Measurements from ENCODE around the gene OR6A2. TPM values are rescaled to one million over a fixed set of nuclear protein-coding genes. Genes with fewer than 3 reads are reported as not detected.

Gene OR6A2
- total RNA-seq, 1 experiment from 2014 or later, result 0.33 TPM

DNA sequence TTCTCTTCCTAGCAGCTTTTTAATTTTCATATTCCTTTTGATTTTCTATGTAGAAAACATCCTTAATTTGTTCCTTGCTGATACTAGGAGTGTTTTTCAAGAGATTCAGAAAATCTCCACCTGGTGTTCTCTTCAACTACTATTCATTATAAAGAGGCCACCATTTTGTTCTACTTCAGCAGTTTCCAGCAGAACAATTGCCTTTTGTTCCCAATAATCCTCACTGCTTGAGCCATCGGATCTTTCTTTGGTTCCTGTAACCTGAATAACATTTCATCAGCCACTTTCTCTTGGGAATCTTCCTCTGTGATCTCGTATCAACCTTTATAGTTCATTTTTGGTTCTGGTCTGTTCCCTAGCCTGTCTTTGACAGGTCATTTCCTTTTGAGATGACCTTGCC, 44.2 kb upstream of the OR6A2 start:
- no peak for DNase-seq
- no peaks in the 10 kb centered on the region for H3K79me1 ChIP-seq (ENCODE audit: insufficient read depth, low read depth, low read length, poor library complexity, severe bottlenecking)
- H4K5ac ChIP-seq (ENCODE audit: insufficient read length, low read depth, low read length), result no peak overlapping the region
- H3K27ac Mint-ChIP-seq, result peak overlapping the region in 2 of 3 experiments; percentile 80 to 98; a peak in 6 of 7 replicates
- H3K4me1 Mint-ChIP-seq, result peaks cover 23 to 24% of the 10 kb centered on the region in 2 experiments
- WGBS (ENCODE audit: extremely low coverage, insufficient read length, low lambda C conversion rate), result no CpG with 5 or more reads among the region's 2 CpGs
- no peak overlapping the region for H2BK12ac ChIP-seq (ENCODE audit: insufficient read length, low read depth, low read length)
- no peak overlapping the region for H2BK20ac ChIP-seq (ENCODE audit: low read depth, low read length, poor library complexity, severe bottlenecking)
- no peak overlapping the region for H3K56ac ChIP-seq (ENCODE audit: insufficient read length, low read depth, low read length)
- H3K27me3 ChIP-seq (ENCODE audit: insufficient read depth, low read length), result no peaks in the 10 kb centered on the region
- no peak overlapping the region for H3K4ac ChIP-seq (ENCODE audit: low read depth, low read length)
- no peak overlapping the region for H3K4me3 Mint-ChIP-seq
- no peaks in the 10 kb centered on the region for H3K79me2 ChIP-seq (ENCODE audit: insufficient read depth, low read length)
- no peaks in the 10 kb centered on the region for H4K20me1 ChIP-seq (ENCODE audit: control insufficient read depth, insufficient read depth, insufficient read length)
- H3K9me3 ChIP-seq (ENCODE audit: control insufficient read depth, low read depth, low read length), result no peaks in the 10 kb centered on the region
- H2BK15ac ChIP-seq (ENCODE audit: low read depth, low read length), result no peak overlapping the region
- no peak overlapping the region for H3K18ac ChIP-seq (ENCODE audit: insufficient read length, low read depth, low read length)
- H3K9me3 Mint-ChIP-seq, result peaks cover 10 to 22% of the 10 kb centered on the region in 2 experiments
- no peak overlapping the region for H3T11ph ChIP-seq (ENCODE audit: low read length)
- no peak overlapping the region for H2AK5ac ChIP-seq (ENCODE audit: insufficient read length, low read length)
- H3K9ac ChIP-seq (ENCODE audit: extremely low read depth, insufficient read length, low read length), result no peak overlapping the region
- no peak overlapping the region for H3K4me2 ChIP-seq (ENCODE audit: insufficient read depth, insufficient read length, low read length)
- TF ChIP-seq, protein P1, sequence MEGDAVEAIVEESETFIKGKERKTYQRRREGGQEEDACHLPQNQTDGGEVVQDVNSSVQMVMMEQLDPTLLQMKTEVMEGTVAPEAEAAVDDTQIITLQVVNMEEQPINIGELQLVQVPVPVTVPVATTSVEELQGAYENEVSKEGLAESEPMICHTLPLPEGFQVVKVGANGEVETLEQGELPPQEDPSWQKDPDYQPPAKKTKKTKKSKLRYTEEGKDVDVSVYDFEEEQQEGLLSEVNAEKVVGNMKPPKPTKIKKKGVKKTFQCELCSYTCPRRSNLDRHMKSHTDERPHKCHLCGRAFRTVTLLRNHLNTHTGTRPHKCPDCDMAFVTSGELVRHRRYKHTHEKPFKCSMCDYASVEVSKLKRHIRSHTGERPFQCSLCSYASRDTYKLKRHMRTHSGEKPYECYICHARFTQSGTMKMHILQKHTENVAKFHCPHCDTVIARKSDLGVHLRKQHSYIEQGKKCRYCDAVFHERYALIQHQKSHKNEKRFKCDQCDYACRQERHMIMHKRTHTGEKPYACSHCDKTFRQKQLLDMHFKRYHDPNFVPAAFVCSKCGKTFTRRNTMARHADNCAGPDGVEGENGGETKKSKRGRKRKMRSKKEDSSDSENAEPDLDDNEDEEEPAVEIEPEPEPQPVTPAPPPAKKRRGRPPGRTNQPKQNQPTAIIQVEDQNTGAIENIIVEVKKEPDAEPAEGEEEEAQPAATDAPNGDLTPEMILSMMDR (conservative IDR thresholded peaks at IDR 0.05), result no peak
- H3K14ac ChIP-seq (ENCODE audit: insufficient read depth, low read length), result no peak overlapping the region
- H3K23ac ChIP-seq (ENCODE audit: insufficient read length, low read depth, low read length), result no peak overlapping the region
- no peaks in the 10 kb centered on the region for H3K23me2 ChIP-seq (ENCODE audit: insufficient read length, low read depth, low read length, poor library complexity, severe bottlenecking)
- H3K27me3 Mint-ChIP-seq (ENCODE audit: low read depth), result peaks cover 2% of the 10 kb centered on the region
- peaks cover 3 to 23% (median 14%) of the 10 kb centered on the region in 3 experiments; a peak in 5 of 7 replicates for H3K36me3 Mint-ChIP-seq (ENCODE audit: insufficient read depth in 1 of 3, low read depth in 3 of 3)
- no peak overlapping the region for H2AFZ ChIP-seq (ENCODE audit: low read length)
- no peak overlapping the region for H2BK5ac ChIP-seq (ENCODE audit: insufficient read length, low read length)
- H2BK120ac ChIP-seq (ENCODE audit: low read depth, low read length, poor library complexity, severe bottlenecking), result no peak overlapping the region
- H4K8ac ChIP-seq (replicated peaks; ENCODE audit: insufficient read length, low read depth, low read length), result no peak overlapping the region
- no peak overlapping the region for H3K27ac ChIP-seq (ENCODE audit: insufficient read length, low read depth, low read length)
- H3K4me1 ChIP-seq (ENCODE audit: insufficient read depth, low read length), result no peaks in the 10 kb centered on the region
- H4K91ac ChIP-seq (ENCODE audit: insufficient read length, low read depth, low read length), result no peak overlapping the region

Measured in H9 (cell line).